ENCODE measurements around the gene COG6. TPM values are rescaled to one million over a fixed set of nuclear protein-coding genes. Genes with fewer than 3 reads are reported as not detected.

COG6 gene
- total RNA-seq, 1 donor from 2014 or later, result 67.0 TPM

DNA sequence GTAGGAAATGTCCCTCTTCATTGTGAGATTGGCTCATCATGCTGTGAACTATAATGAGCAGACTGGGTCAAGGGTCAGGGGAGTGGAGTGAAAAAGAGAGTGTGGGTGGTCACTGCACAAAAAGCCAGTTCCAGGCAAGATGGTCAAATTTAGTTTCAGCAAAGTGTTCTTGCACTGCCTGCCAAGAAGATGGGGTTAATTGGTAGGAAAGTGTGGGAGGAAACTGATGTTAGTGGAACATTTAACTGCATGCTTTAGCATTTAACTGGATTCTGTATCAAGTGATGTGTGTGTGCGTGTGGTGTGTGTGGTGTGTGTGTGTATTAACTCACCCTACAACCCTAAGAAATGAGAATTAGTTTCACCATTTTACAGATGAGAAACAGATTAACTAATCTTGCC, 131.6 kb downstream of the COG6 start:
- H3K4me3 ChIP-seq (ENCODE audit: insufficient read depth, low read depth, low read length), result no peak overlapping the region
- DNase-seq (ENCODE audit: low read depth), result peak; percentile 71
- Mint-ChIP-seq H3K9me3 (ENCODE audit: unreplicated experiment) (peaks cover 7% of the 10 kb centered on the region), H3K27ac (ENCODE audit: unreplicated experiment) (no peak overlapping the region), H3K4me1 (ENCODE audit: low read depth, unreplicated experiment) (peaks cover 14% of the 10 kb centered on the region), H3K4me3 (ENCODE audit: unreplicated experiment) (no peak overlapping the region), H3K27me3 (ENCODE audit: low read depth, unreplicated experiment) (no peaks in the 10 kb centered on the region), H3K36me3 (ENCODE audit: low read depth, unreplicated experiment) (peaks cover 4% of the 10 kb centered on the region)
- H3K79me2 ChIP-seq (ENCODE audit: insufficient read depth, low read length), result no peaks in the 10 kb centered on the region
- H3K9ac ChIP-seq (ENCODE audit: low read length), result no peak overlapping the region
- no peaks in the 10 kb centered on the region for H3K36me3 ChIP-seq (ENCODE audit: insufficient read depth, low read length)
- no peaks in the 10 kb centered on the region for H4K20me1 ChIP-seq (ENCODE audit: insufficient read depth, low read length)
- H2AFZ ChIP-seq (ENCODE audit: low read depth, low read length), result no peak overlapping the region
- no peaks in the 10 kb centered on the region for H3K4me1 ChIP-seq (ENCODE audit: insufficient read depth, low read length)
- H3K27me3 ChIP-seq (ENCODE audit: insufficient read depth, low read length), result no peaks in the 10 kb centered on the region
- no peak for FAIRE-seq
- TF ChIP-seq CTCF (IDR thresholded peaks at IDR 0.05; ENCODE audit: insufficient read depth, low read depth, low read length) (no peak), EZH2 (IDR thresholded peaks at IDR 0.05; ENCODE audit: insufficient read depth, low read length) (no peak)
- no peak overlapping the region for H3K4me2 ChIP-seq (ENCODE audit: low read length)
- no peak overlapping the region for H3K27ac ChIP-seq (ENCODE audit: low read depth, low read length)
- H3K9me3 ChIP-seq (ENCODE audit: insufficient read depth, low read depth, low read length), result peaks cover 4% of the 10 kb centered on the region

GRCh38 chr13:39788102-39788501, 132.6 kb downstream of the COG6 start:
- Mint-ChIP-seq H3K27ac (ENCODE audit: unreplicated experiment) (no peak overlapping the region), H3K9me3 (ENCODE audit: unreplicated experiment) (peaks cover 7% of the 10 kb centered on the region), H3K27me3 (ENCODE audit: low read depth, unreplicated experiment) (no peaks in the 10 kb centered on the region), H3K4me3 (ENCODE audit: unreplicated experiment) (no peak overlapping the region), H3K4me1 (ENCODE audit: low read depth, unreplicated experiment) (peaks cover 10% of the 10 kb centered on the region), H3K36me3 (ENCODE audit: low read depth, unreplicated experiment) (peaks cover 4% of the 10 kb centered on the region)
- DNase-seq (ENCODE audit: low read depth), result no peak
- Histone ChIP-seq H3K9me3 (ENCODE audit: insufficient read depth, low read depth, low read length) (peaks cover 4% of the 10 kb centered on the region), H3K4me3 (ENCODE audit: insufficient read depth, low read depth, low read length) (no peak overlapping the region), H3K36me3 (ENCODE audit: insufficient read depth, low read length) (no peaks in the 10 kb centered on the region), H3K4me1 (ENCODE audit: insufficient read depth, low read length) (no peaks in the 10 kb centered on the region), H3K27ac (ENCODE audit: low read depth, low read length) (no peak overlapping the region), H3K9ac (ENCODE audit: low read length) (no peak overlapping the region), H3K79me2 (ENCODE audit: insufficient read depth, low read length) (no peaks in the 10 kb centered on the region), H4K20me1 (ENCODE audit: insufficient read depth, low read length) (no peaks in the 10 kb centered on the region), H3K4me2 (ENCODE audit: low read length) (no peak overlapping the region), H3K27me3 (ENCODE audit: insufficient read depth, low read length) (no peaks in the 10 kb centered on the region), H2AFZ (ENCODE audit: low read depth, low read length) (no peak overlapping the region)
- no peak for FAIRE-seq
- TF ChIP-seq EZH2 (IDR thresholded peaks at IDR 0.05; ENCODE audit: insufficient read depth, low read length) (no peak), CTCF (IDR thresholded peaks at IDR 0.05; ENCODE audit: insufficient read depth, low read depth, low read length) (no peak)

GRCh38 chr13:39789451-39789850, 134.0 kb downstream of the COG6 start:
- no peak overlapping the region for H3K4me3 ChIP-seq (ENCODE audit: insufficient read depth, low read depth, low read length)

More at GRCh38 chr13:39789451-39789850, 134.0 kb downstream of the COG6 start:
- Histone ChIP-seq H3K79me2 (ENCODE audit: insufficient read depth, low read length) (no peaks in the 10 kb centered on the region), H3K9me3 (ENCODE audit: insufficient read depth, low read depth, low read length) (peaks cover 4% of the 10 kb centered on the region), H4K20me1 (ENCODE audit: insufficient read depth, low read length) (no peaks in the 10 kb centered on the region), H3K27ac (ENCODE audit: low read depth, low read length) (no peak overlapping the region), H3K36me3 (ENCODE audit: insufficient read depth, low read length) (no peaks in the 10 kb centered on the region), H2AFZ (ENCODE audit: low read depth, low read length) (no peak overlapping the region), H3K9ac (ENCODE audit: low read length) (no peak overlapping the region), H3K4me2 (ENCODE audit: low read length) (no peak overlapping the region), H3K27me3 (ENCODE audit: insufficient read depth, low read length) (no peaks in the 10 kb centered on the region), H3K4me1 (ENCODE audit: insufficient read depth, low read length) (no peaks in the 10 kb centered on the region)
- H3K4me1 Mint-ChIP-seq (ENCODE audit: low read depth, unreplicated experiment), result peaks cover 10% of the 10 kb centered on the region
- H3K9me3 Mint-ChIP-seq (ENCODE audit: unreplicated experiment), result peaks cover 7% of the 10 kb centered on the region
- H3K27me3 Mint-ChIP-seq (ENCODE audit: low read depth, unreplicated experiment), result no peaks in the 10 kb centered on the region
- no peak overlapping the region for H3K27ac Mint-ChIP-seq (ENCODE audit: unreplicated experiment)
- DNase-seq (ENCODE audit: low read depth) (no peak), FAIRE-seq (no peak)
- no peak for TF ChIP-seq CTCF (IDR thresholded peaks at IDR 0.05; ENCODE audit: insufficient read depth, low read depth, low read length)
- no peak for TF ChIP-seq EZH2 (IDR thresholded peaks at IDR 0.05; ENCODE audit: insufficient read depth, low read length)
- H3K36me3 Mint-ChIP-seq (ENCODE audit: low read depth, unreplicated experiment), result peaks cover 4% of the 10 kb centered on the region
- H3K4me3 Mint-ChIP-seq (ENCODE audit: unreplicated experiment), result no peak overlapping the region

Small RNA genes lying within 50 kb of the gene (microRNA-seq; reads per million reads assigned to microRNA genes)
- not detected for gene MIR4305

Other genes with a start within 250 kb of the COG6 start
- gene LHFPL6, start 52.5 kb upstream of the COG6 start, total RNA-seq, result 29.5 and 31.4 TPM in 2 replicates

Data from astrocyte (in vitro differentiated cells and primary cell).